ENCODE data around the gene ELL.

DNA sequence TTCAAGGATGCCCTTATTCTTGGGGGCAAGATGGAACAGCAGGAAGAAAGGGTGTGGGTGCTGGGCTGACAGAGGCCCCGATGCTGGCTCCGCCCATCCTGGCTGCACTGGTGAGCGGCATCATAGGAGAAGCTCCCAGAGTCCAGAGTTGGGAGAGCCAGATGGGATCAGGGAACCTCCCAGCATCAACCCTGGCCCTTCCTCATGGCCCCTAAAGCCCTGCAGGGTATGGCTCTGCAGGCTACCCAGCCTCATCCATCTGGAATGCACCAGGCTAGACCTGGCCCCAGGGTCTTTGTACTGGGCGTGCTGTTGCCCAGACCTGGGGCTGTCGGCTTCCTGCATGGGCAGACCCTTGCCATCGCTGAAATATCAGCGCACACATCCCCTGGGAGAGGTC lies 7.9 kb upstream of the ELL start:
- TF ChIP-seq ZNF70 (CRISPR knock-in tag; IDR thresholded peaks at IDR 0.05) (no peak), ZNF565 (CRISPR knock-in tag; conservative IDR thresholded peaks at IDR 0.05; ENCODE audit: low read depth) (no peak), RARB (CRISPR knock-in tag; IDR thresholded peaks at IDR 0.05) (no peak), ZFP30 (CRISPR knock-in tag; IDR thresholded peaks at IDR 0.05) (no peak), PPARA (CRISPR knock-in tag; IDR thresholded peaks at IDR 0.05; ENCODE audit: borderline replicate concordance) (no peak), CSRNP3 (CRISPR knock-in tag; IDR thresholded peaks at IDR 0.05) (no peak), ZC3H10 (CRISPR knock-in tag; IDR thresholded peaks at IDR 0.05) (no peak), TCF4 (CRISPR knock-in tag; IDR thresholded peaks at IDR 0.05; ENCODE audit: borderline replicate concordance) (no peak), CSDC2 (CRISPR knock-in tag; IDR thresholded peaks at IDR 0.05) (no peak), BACH2 (CRISPR knock-in tag; IDR thresholded peaks at IDR 0.05; ENCODE audit: borderline replicate concordance) (no peak), ARNTL (CRISPR knock-in tag; IDR thresholded peaks at IDR 0.05; ENCODE audit: borderline replicate concordance, low read depth) (no peak)
- TF ChIP-seq, protein P1, sequence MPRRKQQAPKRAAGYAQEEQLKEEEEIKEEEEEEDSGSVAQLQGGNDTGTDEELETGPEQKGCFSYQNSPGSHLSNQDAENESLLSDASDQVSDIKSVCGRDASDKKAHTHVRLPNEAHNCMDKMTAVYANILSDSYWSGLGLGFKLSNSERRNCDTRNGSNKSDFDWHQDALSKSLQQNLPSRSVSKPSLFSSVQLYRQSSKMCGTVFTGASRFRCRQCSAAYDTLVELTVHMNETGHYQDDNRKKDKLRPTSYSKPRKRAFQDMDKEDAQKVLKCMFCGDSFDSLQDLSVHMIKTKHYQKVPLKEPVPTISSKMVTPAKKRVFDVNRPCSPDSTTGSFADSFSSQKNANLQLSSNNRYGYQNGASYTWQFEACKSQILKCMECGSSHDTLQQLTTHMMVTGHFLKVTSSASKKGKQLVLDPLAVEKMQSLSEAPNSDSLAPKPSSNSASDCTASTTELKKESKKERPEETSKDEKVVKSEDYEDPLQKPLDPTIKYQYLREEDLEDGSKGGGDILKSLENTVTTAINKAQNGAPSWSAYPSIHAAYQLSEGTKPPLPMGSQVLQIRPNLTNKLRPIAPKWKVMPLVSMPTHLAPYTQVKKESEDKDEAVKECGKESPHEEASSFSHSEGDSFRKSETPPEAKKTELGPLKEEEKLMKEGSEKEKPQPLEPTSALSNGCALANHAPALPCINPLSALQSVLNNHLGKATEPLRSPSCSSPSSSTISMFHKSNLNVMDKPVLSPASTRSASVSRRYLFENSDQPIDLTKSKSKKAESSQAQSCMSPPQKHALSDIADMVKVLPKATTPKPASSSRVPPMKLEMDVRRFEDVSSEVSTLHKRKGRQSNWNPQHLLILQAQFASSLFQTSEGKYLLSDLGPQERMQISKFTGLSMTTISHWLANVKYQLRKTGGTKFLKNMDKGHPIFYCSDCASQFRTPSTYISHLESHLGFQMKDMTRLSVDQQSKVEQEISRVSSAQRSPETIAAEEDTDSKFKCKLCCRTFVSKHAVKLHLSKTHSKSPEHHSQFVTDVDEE (CRISPR knock-in tag; IDR thresholded peaks at IDR 0.05): no peak

All from SK-N-SH treated with all-trans-retinoic acid at 6 μM for 48 hours (cell line).